Nephron progenitor cell (in vitro differentiated cells): ENCODE data around the gene DNAJC15.

Source experiments
- DNase-seq: peaks from one replicate; pipeline ENCODE4 v3.0.0; 2021
- H3K27ac Mint-ChIP-seq: 2 replicates; pipeline ENCODE4 v1.8.0; 2021; ENCODE audit warnings: mild to moderate bottlenecking, moderate library complexity, mixed read lengths
- H3K27me3 Mint-ChIP-seq: 2 replicates; pipeline ENCODE4 v1.8.0; 2021; ENCODE audit warnings: mild to moderate bottlenecking, low read depth, mixed read lengths; ENCODE audit not compliant: poor library complexity
- H3K36me3 Mint-ChIP-seq: 2 replicates; pipeline ENCODE4 v1.8.0; 2021; ENCODE audit warnings: low read depth, mixed read lengths
- H3K4me1 Mint-ChIP-seq: 2 replicates; pipeline ENCODE4 v1.8.0; 2021; ENCODE audit warnings: mixed read lengths
- H3K4me3 Mint-ChIP-seq: 2 replicates; pipeline ENCODE4 v1.8.0; 2021; ENCODE audit warnings: mild to moderate bottlenecking, moderate library complexity, mixed read lengths
- H3K9me3 Mint-ChIP-seq: 2 replicates; pipeline ENCODE4 v1.8.0; 2021; ENCODE audit warnings: mild to moderate bottlenecking, moderate library complexity, mixed read lengths
- TF ChIP-seq, protein P1 (sequence below): fragments of 200-600 bp; sonication (generic); IDR thresholded peaks from 2 replicates; pipeline ENCODE4 v1.5.0; 2021; ENCODE audit warnings: antibody characterized with exemption

DNAJC15 gene

DNA sequence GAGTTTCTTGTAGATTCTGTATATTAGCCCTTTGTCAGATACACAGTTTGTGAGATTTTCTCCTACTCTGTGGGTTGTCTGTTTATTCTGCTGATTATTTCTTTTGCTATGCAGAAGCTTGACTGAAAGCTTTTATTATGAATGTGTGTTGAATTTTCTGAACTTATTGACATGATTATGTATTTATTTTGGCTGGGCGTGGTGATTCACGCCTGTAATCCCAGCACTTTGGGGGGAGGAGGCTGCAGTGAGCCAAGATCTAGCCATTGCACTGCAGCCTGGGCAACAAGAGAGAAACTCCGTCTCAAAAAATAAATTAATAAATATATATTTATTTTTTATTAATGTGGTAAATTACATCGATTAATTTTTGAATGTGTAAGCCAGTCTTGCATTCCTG is 78.9 kb downstream of the DNAJC15 start:
- no peak for DNase-seq
- no peak overlapping the region for H3K4me3 Mint-ChIP-seq
- TF ChIP-seq, protein P1, sequence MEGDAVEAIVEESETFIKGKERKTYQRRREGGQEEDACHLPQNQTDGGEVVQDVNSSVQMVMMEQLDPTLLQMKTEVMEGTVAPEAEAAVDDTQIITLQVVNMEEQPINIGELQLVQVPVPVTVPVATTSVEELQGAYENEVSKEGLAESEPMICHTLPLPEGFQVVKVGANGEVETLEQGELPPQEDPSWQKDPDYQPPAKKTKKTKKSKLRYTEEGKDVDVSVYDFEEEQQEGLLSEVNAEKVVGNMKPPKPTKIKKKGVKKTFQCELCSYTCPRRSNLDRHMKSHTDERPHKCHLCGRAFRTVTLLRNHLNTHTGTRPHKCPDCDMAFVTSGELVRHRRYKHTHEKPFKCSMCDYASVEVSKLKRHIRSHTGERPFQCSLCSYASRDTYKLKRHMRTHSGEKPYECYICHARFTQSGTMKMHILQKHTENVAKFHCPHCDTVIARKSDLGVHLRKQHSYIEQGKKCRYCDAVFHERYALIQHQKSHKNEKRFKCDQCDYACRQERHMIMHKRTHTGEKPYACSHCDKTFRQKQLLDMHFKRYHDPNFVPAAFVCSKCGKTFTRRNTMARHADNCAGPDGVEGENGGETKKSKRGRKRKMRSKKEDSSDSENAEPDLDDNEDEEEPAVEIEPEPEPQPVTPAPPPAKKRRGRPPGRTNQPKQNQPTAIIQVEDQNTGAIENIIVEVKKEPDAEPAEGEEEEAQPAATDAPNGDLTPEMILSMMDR, result no peak
- peaks cover 24% of the 10 kb centered on the region for H3K9me3 Mint-ChIP-seq
- peaks cover 62% of the 10 kb centered on the region for H3K36me3 Mint-ChIP-seq
- H3K27me3 Mint-ChIP-seq, result peaks cover 3% of the 10 kb centered on the region
- no peaks in the 10 kb centered on the region for H3K4me1 Mint-ChIP-seq
- H3K27ac Mint-ChIP-seq, result no peak overlapping the region

DNA sequence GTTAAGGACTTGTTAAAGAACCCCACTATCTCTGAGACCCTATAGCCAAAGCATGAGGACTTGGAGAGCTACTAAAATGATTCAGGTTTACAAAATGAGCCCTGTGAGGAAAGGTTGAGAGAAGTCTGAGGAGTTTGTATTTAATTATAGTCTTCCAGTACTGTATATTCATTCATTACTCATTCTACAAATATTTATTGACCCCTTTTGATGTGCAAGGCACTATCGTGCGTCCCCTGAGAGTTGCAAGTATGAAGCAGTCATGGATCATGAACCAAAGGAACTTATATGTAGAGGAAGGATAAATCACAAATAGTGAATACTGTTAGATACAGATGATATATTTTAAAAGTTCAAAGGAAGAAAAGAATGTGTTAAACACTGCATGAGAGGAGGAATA is 84.4 kb downstream of the DNAJC15 start:
- peaks cover 3% of the 10 kb centered on the region for H3K27me3 Mint-ChIP-seq
- TF ChIP-seq, protein P1, result no peak
- no peaks in the 10 kb centered on the region for H3K9me3 Mint-ChIP-seq
- H3K27ac Mint-ChIP-seq, result no peak overlapping the region
- no peaks in the 10 kb centered on the region for H3K4me1 Mint-ChIP-seq
- peaks cover 19% of the 10 kb centered on the region for H3K36me3 Mint-ChIP-seq
- DNase-seq, result no peak
- no peak overlapping the region for H3K4me3 Mint-ChIP-seq

DNA sequence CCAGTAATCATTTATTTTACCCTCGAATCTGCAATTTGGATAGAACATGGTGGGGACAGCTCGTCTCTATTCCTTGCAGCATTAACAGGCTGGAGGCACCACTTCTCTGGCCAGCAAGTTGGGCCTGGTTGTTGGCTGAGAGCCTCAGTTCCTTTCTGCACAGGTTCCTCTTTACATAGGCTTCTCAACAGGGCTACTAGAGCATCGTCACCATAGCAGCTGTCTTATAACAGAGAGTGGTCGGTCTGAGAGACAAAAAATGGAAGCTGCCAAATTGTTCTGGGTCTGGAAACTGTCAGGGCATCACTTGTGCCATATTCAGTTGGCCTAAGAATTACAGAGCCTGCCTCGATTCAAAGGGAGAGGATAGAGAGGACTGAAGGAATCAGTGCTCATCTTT is 86.7 kb downstream of the DNAJC15 start:
- Mint-ChIP-seq H3K27me3 (peaks cover 4% of the 10 kb centered on the region), H3K4me1 (no peaks in the 10 kb centered on the region), H3K27ac (peak overlapping the region; percentile 64), H3K9me3 (no peaks in the 10 kb centered on the region), H3K36me3 (peaks cover 9% of the 10 kb centered on the region), H3K4me3 (no peak overlapping the region)
- TF ChIP-seq, protein P1, result no peak
- no peak for DNase-seq

- no peak overlapping the region for H3K4me3 Mint-ChIP-seq
- peaks cover 2% of the 10 kb centered on the region for H3K4me1 Mint-ChIP-seq
- DNase-seq, result no peak
- peak overlapping the region; percentile 64 for H3K27ac Mint-ChIP-seq
- H3K9me3 Mint-ChIP-seq, result no peaks in the 10 kb centered on the region
- TF ChIP-seq, protein P1, result no peak
- H3K27me3 Mint-ChIP-seq, result peaks cover 4% of the 10 kb centered on the region
- peaks cover 9% of the 10 kb centered on the region for H3K36me3 Mint-ChIP-seq
Measured at GRCh38 chr13:43110658-43111057, 87.3 kb downstream of the DNAJC15 start.

GRCh38 chr13:43111559-43112400 is 88.4 kb downstream of the DNAJC15 start:
- no peaks in the 10 kb centered on the region for H3K9me3 Mint-ChIP-seq
- DNase-seq, result no peak
- no peak overlapping the region for H3K4me3 Mint-ChIP-seq
- peaks cover 4% of the 10 kb centered on the region for H3K27me3 Mint-ChIP-seq
- TF ChIP-seq, protein P1, result no peak
- peaks cover 9% of the 10 kb centered on the region for H3K36me3 Mint-ChIP-seq
- H3K27ac Mint-ChIP-seq, result no peak overlapping the region
- peaks cover 10% of the 10 kb centered on the region for H3K4me1 Mint-ChIP-seq

GRCh38 chr13:43113603-43114002 is 90.2 kb downstream of the DNAJC15 start:
- Mint-ChIP-seq H3K4me1 (peaks cover 15% of the 10 kb centered on the region), H3K9me3 (no peaks in the 10 kb centered on the region)

More at GRCh38 chr13:43113603-43114002, 90.2 kb downstream of the DNAJC15 start:
- TF ChIP-seq, protein P1, result no peak
- H3K4me3 Mint-ChIP-seq, result no peak overlapping the region
- no peak overlapping the region for H3K27ac Mint-ChIP-seq
- no peaks in the 10 kb centered on the region for H3K36me3 Mint-ChIP-seq
- DNase-seq, result no peak
- peaks cover 4% of the 10 kb centered on the region for H3K27me3 Mint-ChIP-seq
